K562 treated with DMSO at 1 percent for 48 hours (cell line): ENCODE data around the gene RBM20. TPM values are rescaled to one million over a fixed set of nuclear protein-coding genes. Genes with fewer than 3 reads are reported as not detected.

Experiments
- total RNA-seq: library from RNA; unstranded; fragments of 300-600 nt; gene quantifications from 2 replicates; pipeline ENCODE4 v1.2.3, GENCODE V29; 2022; ENCODE audit warnings: low replicate concordance; ENCODE audit errors: extremely low read depth

RBM20 gene
- total RNA-seq = not detected in 2 replicates

GRCh38 chr10:110643653-110644597 lies at the start of gene RBM20:
RBM20 (plus strand) TSS chr10:110644336; CDS start chr10:110644455, 119 bp downstream.

GRCh38 chr10:110871298-110872084 lies 227.4 kb downstream of the RBM20 start, which contains the start of gene PDCD4:
PDCD4 (plus strand) TSS chr10:110871928; CDS start chr10:110876028, 4,100 bp downstream.

Other genes starting within 250 kb of the RBM20 start
- gene DUSP5, start 146.4 kb upstream of the RBM20 start, total RNA-seq = not detected in 2 replicates
- gene SMC3, start 76.6 kb upstream of the RBM20 start, total RNA-seq = not detected in 2 replicates
- not detected in 2 replicates for gene PDCD4, start 227.6 kb downstream of the RBM20 start, total RNA-seq